VCaP (cell line): ENCODE results near the gene ASAP3.
"Not testable (repeated sequence)": the region's sequence is repeated elsewhere in the genome, so short reads cannot be mapped to it uniquely, and the experiment has no call there.

Experiments
- H3K27ac ChIP-seq: fragments of 450-650 bp; 2 replicates; pipeline ENCODE4 v1.5.1; 2017
- CTCF ChIP-seq: fragments of 450-650 bp; conservative IDR thresholded peaks from 2 replicates; pipeline ENCODE4 v1.5.1; 2017; ENCODE audit warnings: mild to moderate bottlenecking, moderate library complexity

The ASAP3 gene

GRCh38 chr1:23387494-23387893, 96.5 kb downstream of the ASAP3 start:
- H3K27ac ChIP-seq: no peak overlapping the region
- TF ChIP-seq CTCF: no peak

- TF ChIP-seq CTCF: no peak
- H3K27ac ChIP-seq: no peak overlapping the region
Measured at GRCh38 chr1:23385119-23385621, 98.8 kb downstream of the ASAP3 start.

GRCh38 chr1:23384312-23385058, 99.5 kb downstream of the ASAP3 start:
- TF ChIP-seq CTCF: no peak
- H3K27ac ChIP-seq: no peak overlapping the region

GRCh38 chr1:23383577-23384311, 100.2 kb downstream of the ASAP3 start:
- H3K27ac ChIP-seq: no peak overlapping the region
- no peak for TF ChIP-seq CTCF

- no peak for TF ChIP-seq CTCF
- no peak overlapping the region; the same call in 1 of the 2 replicates for H3K27ac ChIP-seq
Measured at GRCh38 chr1:23381233-23381885, 102.6 kb downstream of the ASAP3 start.

GRCh38 chr1:23380719-23381118, 103.3 kb downstream of the ASAP3 start:
- no peak for TF ChIP-seq CTCF

GRCh38 chr1:23380236-23380635, 103.7 kb downstream of the ASAP3 start:
- H3K27ac ChIP-seq: not testable (repeated sequence)

More at GRCh38 chr1:23380719-23381118, 103.3 kb downstream of the ASAP3 start:
- H3K27ac ChIP-seq: no peak overlapping the region
